Stimulated activated naive B cell treated with anti-CD40 and anti-IgM and Interleukin-4, amounts not matched to agents 10 μg/mL and 1 μg/mL and 100 μg/mL, for 72 hours (primary cell): ENCODE measurements around the gene PATJ.
"Not testable (repeated sequence)": the region's sequence is repeated elsewhere in the genome, so short reads cannot be mapped to it uniquely, and the experiment has no call there.

Source experiments
- ATAC-seq, 2 donors: fragments of 150-1000 bp; cut with Tn5 transposase; replicated peaks; 2 replicates each; pipeline ENCODE4 v1.10.0; 2021; ENCODE audit warnings: moderate library complexity in 1 of 2
- DNase-seq: peaks from one replicate; pipeline ENCODE4 v3.0.0; 2021
- H3K27ac Mint-ChIP-seq: one replicate; pipeline ENCODE4 v1.8.0; 2022; ENCODE audit warnings: mild to moderate bottlenecking, mixed read lengths
- H3K27me3 Mint-ChIP-seq, 2 donors: one replicate each; pipeline ENCODE4 v1.8.0; 2022; ENCODE audit warnings: mixed read lengths in 2 of 2
- H3K36me3 Mint-ChIP-seq, 2 donors: one replicate each; pipeline ENCODE4 v1.8.0; 2022; ENCODE audit warnings: mixed read lengths in 2 of 2, mild to moderate bottlenecking in 1 of 2
- H3K4me1 Mint-ChIP-seq, 2 donors: one replicate each; pipeline ENCODE4 v1.8.0; 2022; ENCODE audit warnings: mixed read lengths in 2 of 2, mild to moderate bottlenecking in 1 of 2
- H3K4me3 Mint-ChIP-seq, 2 donors: one replicate each; pipeline ENCODE4 v1.8.0; 2022; ENCODE audit warnings: mild to moderate bottlenecking in 2 of 2, mixed read lengths in 2 of 2, moderate library complexity in 1 of 2
- H3K9me3 Mint-ChIP-seq, 2 donors: one replicate each; pipeline ENCODE4 v1.8.0; 2022; ENCODE audit warnings: mixed read lengths in 2 of 2, mild to moderate bottlenecking in 1 of 2

PATJ gene

DNA sequence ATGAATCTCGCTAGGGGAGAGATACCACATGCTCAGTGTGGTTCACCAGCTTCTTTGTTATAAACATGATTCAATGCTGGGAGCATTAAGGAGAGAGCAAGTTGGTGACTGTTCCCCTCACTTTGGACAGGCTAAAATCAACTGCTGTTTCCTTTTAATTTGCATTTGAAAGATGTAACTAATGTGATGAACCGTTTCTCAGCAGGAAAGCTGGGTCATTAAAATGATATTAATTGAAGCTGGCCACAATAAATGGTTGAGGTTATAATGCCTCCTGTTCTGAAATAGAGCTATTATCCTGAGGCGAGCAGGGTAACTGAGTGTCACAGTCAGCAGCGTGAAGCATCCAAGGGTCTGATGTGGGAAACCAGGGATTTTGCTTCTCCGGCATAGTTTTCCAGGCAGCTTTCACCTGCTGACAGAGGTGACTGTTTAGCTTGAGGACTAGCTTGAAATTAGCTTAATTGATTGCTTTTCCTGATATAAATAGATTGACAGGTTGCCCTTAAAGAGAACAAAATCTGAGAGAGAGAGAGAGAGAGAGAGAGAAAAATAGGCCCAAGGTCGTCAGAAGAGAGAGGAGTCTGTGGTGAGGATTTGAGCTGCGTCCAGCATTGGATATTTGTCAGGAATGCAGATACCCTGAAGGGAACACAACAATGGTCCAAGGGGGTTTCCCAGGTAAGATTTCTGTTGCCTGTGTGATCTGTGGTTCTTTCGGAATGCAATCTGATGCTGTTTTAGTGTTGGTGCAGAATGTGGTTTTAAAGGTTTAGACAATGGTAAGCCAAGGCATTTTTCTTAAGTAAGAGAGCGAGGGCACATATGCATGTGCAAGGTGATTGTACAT lies 209.7 kb downstream of the PATJ start:
- H3K27me3 Mint-ChIP-seq, result no peaks in the 10 kb centered on the region
- ATAC-seq, result no peak
- H3K27ac Mint-ChIP-seq, result no peak overlapping the region
- no peak overlapping the region for H3K4me3 Mint-ChIP-seq
- no peak for DNase-seq
- H3K4me1 Mint-ChIP-seq, result no peaks in the 10 kb centered on the region
- peaks cover 2 to 3% of the 10 kb centered on the region in 2 donors for H3K9me3 Mint-ChIP-seq
- H3K36me3 Mint-ChIP-seq, result no peaks in the 10 kb centered on the region

DNA sequence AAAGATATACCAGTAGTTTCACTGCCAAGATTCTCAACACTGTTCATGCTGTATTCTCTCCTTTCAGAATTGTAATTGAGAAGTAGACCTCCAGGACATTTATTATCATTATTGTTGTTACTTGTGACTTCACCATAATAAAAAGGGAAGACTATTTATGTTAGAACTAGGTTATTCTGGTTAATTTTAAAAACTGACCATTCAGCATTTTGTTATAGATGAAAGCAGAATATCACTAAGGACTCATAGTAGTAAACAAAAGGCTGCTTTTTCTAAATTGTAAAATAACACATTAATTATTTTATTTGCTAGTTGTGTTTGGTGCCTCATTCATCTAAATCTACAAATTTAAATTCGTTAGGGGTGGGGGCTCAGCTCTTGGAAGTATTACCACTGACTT lies 210.4 kb downstream of the PATJ start:
- Mint-ChIP-seq H3K9me3 (no peaks in the 10 kb centered on the region), H3K36me3 (no peaks in the 10 kb centered on the region), H3K4me1 (no peaks in the 10 kb centered on the region), H3K4me3 (no peak overlapping the region), H3K27me3 (no peaks in the 10 kb centered on the region), H3K27ac (no peak overlapping the region)
- no peak for ATAC-seq
- no peak for DNase-seq

DNA sequence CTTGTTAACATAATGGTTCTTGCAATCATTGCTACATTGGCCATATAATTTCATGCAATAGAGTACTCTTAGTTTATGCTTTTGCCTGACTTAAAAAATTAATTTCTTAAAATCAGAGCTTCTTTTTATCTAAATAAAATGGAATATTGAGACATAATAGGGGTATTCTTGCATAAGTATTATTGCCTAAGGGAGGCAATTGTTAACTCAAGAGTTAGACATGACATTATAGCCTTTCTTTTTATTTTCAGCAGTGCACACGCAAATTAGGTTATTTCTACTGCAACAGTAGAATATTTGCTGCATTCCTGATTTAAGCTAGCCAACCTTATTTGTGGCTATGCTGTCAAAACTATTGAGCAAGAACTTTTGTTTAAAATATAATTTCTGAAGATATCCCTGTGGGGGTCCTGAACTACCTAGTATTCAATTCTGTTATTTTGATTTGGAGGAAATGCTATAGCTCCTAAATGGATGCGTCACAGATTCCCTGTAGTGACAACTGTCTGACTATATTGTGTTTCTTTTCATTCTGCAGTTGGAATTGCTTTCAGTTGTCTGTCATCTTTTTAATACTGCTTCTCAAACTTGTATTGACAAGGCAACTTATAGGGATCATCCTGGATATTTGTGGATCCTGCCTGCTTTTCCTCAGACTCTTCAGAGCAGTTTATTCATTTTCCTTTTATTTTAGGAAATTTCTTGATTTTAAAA lies 211.0 kb downstream of the PATJ start:
- Mint-ChIP-seq H3K27ac (no peak overlapping the region), H3K9me3 (no peaks in the 10 kb centered on the region)

DNA sequence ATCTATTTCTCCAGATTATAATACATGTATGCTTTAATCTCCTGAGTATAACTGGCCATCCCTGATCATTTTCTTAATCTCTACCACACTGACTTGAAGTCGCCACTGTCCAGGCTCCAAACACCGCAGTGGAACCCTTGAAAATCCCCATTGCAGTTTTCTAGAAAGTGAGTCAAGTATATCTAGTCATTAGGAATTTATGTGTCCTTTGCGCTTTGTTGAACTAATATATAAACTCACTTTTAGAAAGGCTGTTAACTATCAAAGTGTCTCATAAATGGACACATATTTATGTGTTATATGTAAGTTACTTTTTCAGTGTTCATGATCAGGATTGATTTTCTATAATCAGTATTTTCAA lies 211.5 kb downstream of the PATJ start:
- peaks cover 0 to 4% of the 10 kb centered on the region in 2 donors for H3K36me3 Mint-ChIP-seq
- H3K4me1 Mint-ChIP-seq, result no peaks in the 10 kb centered on the region
- no peak overlapping the region for H3K27ac Mint-ChIP-seq
- no peak for ATAC-seq
- no peak for DNase-seq
- no peaks in the 10 kb centered on the region for H3K27me3 Mint-ChIP-seq
- no peaks in the 10 kb centered on the region for H3K9me3 Mint-ChIP-seq
- no peak overlapping the region for H3K4me3 Mint-ChIP-seq

More for the DNA sequence above, 211.0 kb downstream of the PATJ start:
- DNase-seq, result no peak
- Mint-ChIP-seq H3K27me3 (no peaks in the 10 kb centered on the region), H3K36me3 (no peaks in the 10 kb centered on the region), H3K4me1 (no peaks in the 10 kb centered on the region), H3K4me3 (no peak overlapping the region)
- ATAC-seq, result no peak

DNA sequence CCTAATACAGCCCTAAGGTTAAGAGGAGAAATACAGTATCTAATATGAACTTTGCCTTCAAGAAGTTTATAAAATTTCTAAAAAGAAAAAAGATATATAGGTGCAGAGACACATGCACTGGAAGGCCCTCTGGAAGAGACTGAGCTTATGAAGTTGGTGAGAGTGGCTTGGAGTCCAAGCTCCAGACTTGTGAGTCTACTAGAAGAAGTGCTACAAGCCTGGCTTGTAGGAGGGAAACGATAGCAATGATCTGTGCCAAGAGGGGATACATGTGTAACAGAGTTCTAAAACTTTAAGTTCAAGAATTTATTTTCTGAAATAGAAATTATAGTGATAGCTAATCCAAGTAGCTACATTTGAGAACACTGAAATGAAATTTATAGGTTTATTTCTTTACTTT lies 213.0 kb downstream of the PATJ start:
- H3K9me3 Mint-ChIP-seq, result no peaks in the 10 kb centered on the region
- H3K27ac Mint-ChIP-seq, result no peak overlapping the region
- peaks cover 1 to 5% of the 10 kb centered on the region in 2 donors for H3K36me3 Mint-ChIP-seq
- no peaks in the 10 kb centered on the region for H3K4me1 Mint-ChIP-seq
- no peaks in the 10 kb centered on the region for H3K27me3 Mint-ChIP-seq
- no peak overlapping the region for H3K4me3 Mint-ChIP-seq
- no peak for ATAC-seq
- DNase-seq, result no peak

DNA sequence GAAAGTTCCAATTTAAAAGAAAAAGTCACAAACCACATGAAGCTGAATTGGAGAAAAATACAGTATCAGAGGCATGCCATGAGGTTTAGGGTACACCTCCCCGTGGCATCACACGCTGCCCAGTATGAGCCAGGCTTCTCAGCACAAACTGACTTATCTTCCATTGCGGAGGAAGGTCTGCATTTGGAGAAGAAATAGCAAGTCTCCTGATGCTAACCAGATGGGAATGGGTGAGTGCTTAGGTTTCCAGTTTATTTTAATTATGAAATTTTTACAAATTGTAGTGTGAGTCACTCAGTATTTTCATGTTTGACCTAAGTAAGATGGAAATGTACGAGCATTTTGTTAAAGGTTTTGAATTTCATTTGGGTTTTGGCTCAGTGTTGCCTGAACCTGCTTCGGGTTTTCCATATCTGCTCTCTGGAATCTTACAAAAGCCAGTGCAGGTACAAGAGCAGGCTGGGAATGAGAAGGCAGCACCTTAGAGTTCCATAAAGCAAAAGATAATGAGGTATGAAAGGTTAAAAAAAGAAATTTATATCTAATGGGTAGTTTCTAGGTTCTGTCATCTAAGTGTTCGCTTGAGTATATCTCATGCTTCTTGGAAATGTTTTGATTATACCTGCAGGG lies 213.9 kb downstream of the PATJ start:
- Mint-ChIP-seq H3K4me3 (no peak overlapping the region), H3K36me3 (peaks cover 3 to 5% of the 10 kb centered on the region in 2 donors), H3K27ac (no peak overlapping the region), H3K9me3 (no peaks in the 10 kb centered on the region), H3K4me1 (no peaks in the 10 kb centered on the region), H3K27me3 (no peaks in the 10 kb centered on the region)
- ATAC-seq (no peak), DNase-seq (no peak)

DNA sequence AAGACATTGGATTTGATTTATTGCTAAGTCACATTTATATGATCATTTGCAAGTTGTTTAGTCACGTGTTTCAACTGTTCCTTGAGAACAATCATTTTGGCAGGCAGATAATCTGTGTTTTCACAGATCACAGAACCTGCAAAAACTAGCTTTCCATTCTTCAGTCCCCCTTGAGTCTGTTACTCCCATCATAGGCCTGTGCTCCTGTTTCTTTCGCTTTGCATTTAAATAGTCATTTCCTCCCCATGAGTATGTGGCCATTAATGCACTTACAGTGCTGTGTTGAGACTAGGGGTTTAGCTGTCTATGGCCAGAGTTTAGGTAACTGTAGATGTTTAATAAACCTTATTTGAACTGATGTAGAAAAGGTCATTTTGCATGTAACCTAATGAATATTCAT lies 214.5 kb downstream of the PATJ start:
- ATAC-seq, result no peak
- H3K27me3 Mint-ChIP-seq, result no peaks in the 10 kb centered on the region
- H3K4me3 Mint-ChIP-seq, result no peak overlapping the region
- peaks cover 3 to 5% of the 10 kb centered on the region in 2 donors for H3K36me3 Mint-ChIP-seq
- no peaks in the 10 kb centered on the region for H3K4me1 Mint-ChIP-seq
- no peak overlapping the region for H3K27ac Mint-ChIP-seq
- no peaks in the 10 kb centered on the region for H3K9me3 Mint-ChIP-seq
- no peak for DNase-seq

DNA sequence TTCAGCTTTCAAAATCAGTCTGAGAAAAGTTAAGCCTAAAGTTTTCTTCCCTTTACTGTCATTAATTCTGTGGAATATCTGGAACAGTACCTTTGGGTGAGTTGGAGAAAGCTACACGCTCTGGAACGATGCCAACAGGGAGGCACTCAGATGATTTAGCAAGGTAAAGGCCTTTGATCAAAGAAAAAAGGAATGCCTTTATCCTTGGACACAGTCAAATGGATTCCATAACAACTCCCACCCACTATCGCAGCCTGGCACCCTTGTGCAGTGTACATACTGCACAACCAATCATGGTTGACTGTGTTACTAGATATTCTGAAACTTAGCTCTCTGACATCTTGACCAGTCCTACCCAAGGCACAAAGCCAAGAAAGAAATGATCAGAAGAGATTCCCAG lies 218.7 kb downstream of the PATJ start:
- Mint-ChIP-seq H3K4me1 (no peaks in the 10 kb centered on the region), H3K36me3 (peaks cover 4 to 5% of the 10 kb centered on the region in 2 donors), H3K9me3 (no peaks in the 10 kb centered on the region), H3K27me3 (no peaks in the 10 kb centered on the region), H3K4me3 (no peak overlapping the region), H3K27ac (no peak overlapping the region)
- no peak for ATAC-seq
- DNase-seq, result no peak

DNA sequence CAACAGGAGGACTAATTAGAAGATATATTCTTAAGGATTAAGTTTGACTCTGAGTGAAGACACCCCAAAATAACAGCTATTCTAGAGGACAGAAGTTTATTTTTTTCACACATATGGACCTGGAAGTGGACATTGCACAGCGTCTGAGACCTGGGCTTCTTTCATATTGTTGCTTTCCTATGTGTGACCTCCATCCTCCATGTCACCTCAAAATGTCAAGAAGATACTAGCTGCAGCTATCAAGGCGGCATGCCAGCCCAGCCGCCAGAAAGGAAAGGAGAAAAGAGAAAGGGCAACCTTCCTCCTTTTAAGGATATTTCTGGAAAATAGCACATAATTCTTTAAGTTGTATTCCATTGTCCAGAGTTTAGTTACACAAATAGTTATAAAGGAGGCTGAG lies 220.4 kb downstream of the PATJ start:
- Mint-ChIP-seq H3K27ac (no peak overlapping the region), H3K4me3 (no peak overlapping the region), H3K27me3 (no peaks in the 10 kb centered on the region), H3K9me3 (no peaks in the 10 kb centered on the region), H3K36me3 (peaks cover 4 to 5% of the 10 kb centered on the region in 2 donors), H3K4me1 (no peaks in the 10 kb centered on the region)
- DNase-seq, result no peak
- no peak for ATAC-seq

DNA sequence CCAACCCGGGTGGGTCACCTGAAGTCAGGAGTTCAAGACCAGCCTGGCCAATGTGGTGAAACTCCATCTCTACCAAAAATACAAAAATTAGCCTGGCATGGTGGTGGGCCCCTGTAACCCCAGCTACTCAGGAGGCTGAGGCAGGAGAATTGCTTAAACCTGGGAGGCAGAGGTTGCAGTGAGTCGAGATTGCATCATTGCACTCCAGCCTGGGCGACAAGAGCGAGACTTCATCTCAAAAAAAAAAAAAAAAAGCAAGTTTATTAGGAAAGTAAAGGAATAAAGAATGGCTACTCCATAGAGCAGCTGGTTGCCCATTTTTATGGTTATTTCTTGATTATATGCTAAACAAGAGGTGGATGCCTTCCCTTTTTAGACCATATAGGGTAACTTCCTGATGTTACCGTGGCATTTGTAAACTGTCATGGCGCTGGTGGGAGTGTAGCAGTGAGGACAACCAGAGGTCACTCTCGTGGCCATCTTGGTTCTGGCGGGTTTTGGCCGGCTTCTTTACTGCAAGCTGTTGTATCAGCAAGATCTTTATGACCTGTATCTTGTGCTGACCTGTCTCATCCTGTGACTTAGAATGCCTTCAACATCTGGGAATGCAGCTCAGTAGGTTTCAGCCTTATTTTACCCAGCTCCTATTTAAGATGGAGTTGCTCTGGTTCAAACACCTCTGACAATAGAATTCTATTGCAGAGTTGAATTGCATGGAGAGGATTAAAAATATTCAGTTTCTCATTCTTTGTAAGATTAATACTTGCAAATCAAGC lies 224.4 kb downstream of the PATJ start:
- H3K36me3 Mint-ChIP-seq, result peaks cover 7 to 13% of the 10 kb centered on the region in 2 donors
- not testable (repeated sequence) for H3K4me3 Mint-ChIP-seq, DNase-seq, ATAC-seq, H3K4me1 Mint-ChIP-seq, H3K27me3 Mint-ChIP-seq, H3K9me3 Mint-ChIP-seq, H3K27ac Mint-ChIP-seq

DNA sequence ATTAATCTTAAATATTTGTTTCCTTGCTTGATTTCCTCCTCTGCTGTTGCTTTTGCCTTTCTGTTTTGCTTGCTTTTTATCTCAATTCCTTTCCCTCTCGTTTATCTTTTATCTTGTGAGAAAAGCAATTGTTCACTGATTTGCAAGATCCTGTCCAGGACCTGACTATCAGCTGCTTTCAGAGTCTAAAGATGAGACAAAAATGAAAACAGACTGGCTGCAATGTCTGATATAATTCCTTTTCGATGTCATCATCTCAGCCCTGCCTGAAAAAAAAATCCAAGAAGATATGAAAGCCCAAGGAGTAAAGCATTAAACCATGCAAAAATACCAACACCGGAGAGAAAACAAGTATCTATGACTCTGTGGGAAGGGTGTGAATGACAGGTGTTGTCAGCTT lies 225.5 kb downstream of the PATJ start:
- DNase-seq (no peak), ATAC-seq (no peak)
- H3K36me3 Mint-ChIP-seq, result peaks cover 6 to 13% of the 10 kb centered on the region in 2 donors
- H3K4me1 Mint-ChIP-seq, result no peaks in the 10 kb centered on the region
- no peaks in the 10 kb centered on the region for H3K27me3 Mint-ChIP-seq
- peaks cover 0 to 4% of the 10 kb centered on the region in 2 donors for H3K9me3 Mint-ChIP-seq
- H3K4me3 Mint-ChIP-seq, result no peak overlapping the region
- no peak overlapping the region for H3K27ac Mint-ChIP-seq

DNA sequence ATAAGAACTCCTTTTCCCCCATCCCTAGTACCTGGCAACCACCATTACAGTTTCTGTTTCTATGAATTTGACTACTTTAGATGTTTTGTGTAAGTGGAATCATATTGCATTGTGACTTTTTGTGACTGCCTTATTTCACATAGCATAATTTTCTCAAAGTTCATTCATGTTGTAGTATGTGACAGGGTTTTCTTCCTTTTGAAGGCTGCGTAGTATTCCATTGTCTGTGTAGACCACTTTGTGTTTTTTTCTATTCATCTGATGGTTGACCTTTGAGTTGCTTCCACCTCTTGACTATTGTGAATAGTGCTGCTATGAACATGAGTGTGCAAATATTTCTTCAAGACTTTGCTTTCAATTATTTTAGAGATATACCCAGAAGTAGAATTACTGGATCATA lies 226.6 kb downstream of the PATJ start:
- no peaks in the 10 kb centered on the region for H3K4me1 Mint-ChIP-seq
- no peak for ATAC-seq
- no peak overlapping the region for H3K27ac Mint-ChIP-seq
- H3K27me3 Mint-ChIP-seq, result no peaks in the 10 kb centered on the region
- DNase-seq, result no peak
- no peak overlapping the region for H3K4me3 Mint-ChIP-seq
- peaks cover 0 to 4% of the 10 kb centered on the region in 2 donors for H3K9me3 Mint-ChIP-seq
- peaks cover 6 to 13% of the 10 kb centered on the region in 2 donors for H3K36me3 Mint-ChIP-seq

DNA sequence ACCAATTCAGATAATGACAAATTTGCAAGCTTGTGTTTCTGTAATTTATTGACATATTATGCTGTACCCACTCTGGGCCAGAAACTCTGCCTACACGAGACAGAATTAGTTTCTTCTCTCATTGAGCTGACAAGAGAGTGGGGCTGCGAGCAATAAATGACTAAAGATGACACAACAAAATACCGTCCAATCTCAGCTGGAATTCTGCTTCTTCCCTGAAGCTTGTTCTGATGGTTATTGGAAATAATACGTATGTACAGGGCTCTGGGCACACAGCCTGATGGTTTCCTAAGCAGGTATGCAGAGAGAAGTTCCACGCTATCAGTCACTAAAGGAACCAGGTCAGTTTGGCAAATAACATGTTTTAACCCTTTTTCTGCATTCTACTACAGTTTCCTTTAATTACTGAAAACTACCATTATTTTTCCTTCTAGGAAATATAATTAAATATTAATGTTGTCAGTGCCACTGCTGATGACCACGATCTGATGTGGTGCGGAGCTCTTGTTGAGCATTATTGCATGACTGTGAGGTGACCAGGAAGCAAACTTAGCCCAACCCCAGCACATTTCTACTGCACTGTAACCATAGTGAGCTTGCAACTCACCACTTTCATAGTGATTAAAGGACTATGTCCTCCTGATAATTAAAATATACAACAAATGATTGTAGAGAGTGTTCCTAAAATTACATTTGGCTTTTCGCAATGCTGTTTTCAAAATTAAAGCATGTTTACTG lies 231.0 kb downstream of the PATJ start:
- ATAC-seq (no peak), DNase-seq (no peak)
- Mint-ChIP-seq H3K36me3 (peaks cover 6 to 8% of the 10 kb centered on the region in 2 donors), H3K27ac (no peak overlapping the region), H3K4me1 (no peaks in the 10 kb centered on the region), H3K4me3 (no peak overlapping the region), H3K9me3 (peaks cover 0 to 4% of the 10 kb centered on the region in 2 donors), H3K27me3 (no peaks in the 10 kb centered on the region)

DNA sequence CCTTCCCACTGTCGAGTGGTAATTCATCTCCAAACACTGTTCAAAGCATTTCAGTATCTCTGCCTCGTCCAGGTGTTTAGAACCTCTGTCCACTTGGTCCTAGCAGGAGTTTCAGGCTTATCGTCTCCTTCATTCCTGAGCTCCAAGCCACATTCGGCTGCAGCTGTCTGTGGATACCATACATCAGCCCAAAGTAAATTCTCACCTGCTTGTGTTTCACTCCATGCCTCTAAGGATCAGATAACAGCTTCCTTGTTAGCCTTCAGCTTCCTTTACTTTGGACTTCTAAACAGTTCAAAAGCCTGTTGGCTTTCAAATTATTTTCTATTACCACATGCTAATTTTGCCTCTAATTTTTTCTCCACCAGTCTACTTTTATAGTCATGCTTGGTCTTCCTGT lies 233.4 kb downstream of the PATJ start:
- Mint-ChIP-seq H3K4me3 (no peak overlapping the region), H3K27ac (no peak overlapping the region), H3K4me1 (no peaks in the 10 kb centered on the region), H3K27me3 (no peaks in the 10 kb centered on the region), H3K36me3 (no peaks in the 10 kb centered on the region), H3K9me3 (no peaks in the 10 kb centered on the region)
- ATAC-seq (no peak), DNase-seq (no peak)
